ENCODE data around the gene LSM2. TPM values are rescaled to one million over a fixed set of nuclear protein-coding genes. Genes with fewer than 3 reads are reported as not detected.

The LSM2 gene
- total and polyA plus RNA-seq, 9 of the 15 experiments (the other 6 are each of a cell fraction or from before 2014, with no cell fraction given): 154 to 407 (median 223) TPM

GRCh38 chr6:31831350-31832215 is 24.8 kb upstream of the LSM2 start (continued):
- TF ChIP-seq ATF1 (CRISPR knock-in tag; IDR thresholded peaks at IDR 0.05) (no peak), ATF1 (tag; IDR thresholded peaks at IDR 0.05) (peak; percentile 10; the same call in 1 of the 2 replicates), BCL6 (CRISPR knock-in tag; IDR thresholded peaks at IDR 0.05) (no peak), NR2F6 (CRISPR knock-in tag; IDR thresholded peaks at IDR 0.05) (no peak), TAL1 (IDR thresholded peaks at IDR 0.05) (0 out of 2 replicates have a peak, but pooled peaks have one; percentile 2), MCM3 (IDR thresholded peaks at IDR 0.05) (no peak), SMC3 (conservative IDR thresholded peaks at IDR 0.05; ENCODE audit: insufficient read depth, low read depth, low read length) (no peak), ZNF561 (CRISPR knock-in tag; conservative IDR thresholded peaks at IDR 0.05) (no peak), PYGO2 (tag; IDR thresholded peaks at IDR 0.05) (no peak), HMBOX1 (IDR thresholded peaks at IDR 0.05) (no peak), LARP7 (IDR thresholded peaks at IDR 0.05) (no peak), NFXL1 (CRISPR knock-in tag; IDR thresholded peaks at IDR 0.05) (no peak), ZNF24 (IDR thresholded peaks at IDR 0.05) (no peak), ARID3A (IDR thresholded peaks at IDR 0.05; ENCODE audit: borderline replicate concordance, low read depth, low read length) (no peak), NFIC (IDR thresholded peaks at IDR 0.05) (no peak), CAMTA2 (CRISPR knock-in tag; conservative IDR thresholded peaks at IDR 0.05) (peak; percentile 91; the same call in 1 of the 2 replicates), PCBP1 (IDR thresholded peaks at IDR 0.05; ENCODE audit: low read depth, low read length, poor library complexity, severe bottlenecking) (no peak), CHD4 (IDR thresholded peaks at IDR 0.05; ENCODE audit: insufficient read depth, insufficient replicate concordance, low read depth, low read length, poor library complexity, severe bottlenecking) (peak; percentile 75), MTF1 (CRISPR knock-in tag; IDR thresholded peaks at IDR 0.05; ENCODE audit: borderline replicate concordance) (no peak), CBX1 (IDR thresholded peaks at IDR 0.05; ENCODE audit: low read depth) (no peak)
- TF ChIP-seq, protein P1, sequence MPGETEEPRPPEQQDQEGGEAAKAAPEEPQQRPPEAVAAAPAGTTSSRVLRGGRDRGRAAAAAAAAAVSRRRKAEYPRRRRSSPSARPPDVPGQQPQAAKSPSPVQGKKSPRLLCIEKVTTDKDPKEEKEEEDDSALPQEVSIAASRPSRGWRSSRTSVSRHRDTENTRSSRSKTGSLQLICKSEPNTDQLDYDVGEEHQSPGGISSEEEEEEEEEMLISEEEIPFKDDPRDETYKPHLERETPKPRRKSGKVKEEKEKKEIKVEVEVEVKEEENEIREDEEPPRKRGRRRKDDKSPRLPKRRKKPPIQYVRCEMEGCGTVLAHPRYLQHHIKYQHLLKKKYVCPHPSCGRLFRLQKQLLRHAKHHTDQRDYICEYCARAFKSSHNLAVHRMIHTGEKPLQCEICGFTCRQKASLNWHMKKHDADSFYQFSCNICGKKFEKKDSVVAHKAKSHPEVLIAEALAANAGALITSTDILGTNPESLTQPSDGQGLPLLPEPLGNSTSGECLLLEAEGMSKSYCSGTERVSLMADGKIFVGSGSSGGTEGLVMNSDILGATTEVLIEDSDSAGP (CRISPR knock-in tag; IDR thresholded peaks at IDR 0.05): no peak
- TF ChIP-seq, protein P2, sequence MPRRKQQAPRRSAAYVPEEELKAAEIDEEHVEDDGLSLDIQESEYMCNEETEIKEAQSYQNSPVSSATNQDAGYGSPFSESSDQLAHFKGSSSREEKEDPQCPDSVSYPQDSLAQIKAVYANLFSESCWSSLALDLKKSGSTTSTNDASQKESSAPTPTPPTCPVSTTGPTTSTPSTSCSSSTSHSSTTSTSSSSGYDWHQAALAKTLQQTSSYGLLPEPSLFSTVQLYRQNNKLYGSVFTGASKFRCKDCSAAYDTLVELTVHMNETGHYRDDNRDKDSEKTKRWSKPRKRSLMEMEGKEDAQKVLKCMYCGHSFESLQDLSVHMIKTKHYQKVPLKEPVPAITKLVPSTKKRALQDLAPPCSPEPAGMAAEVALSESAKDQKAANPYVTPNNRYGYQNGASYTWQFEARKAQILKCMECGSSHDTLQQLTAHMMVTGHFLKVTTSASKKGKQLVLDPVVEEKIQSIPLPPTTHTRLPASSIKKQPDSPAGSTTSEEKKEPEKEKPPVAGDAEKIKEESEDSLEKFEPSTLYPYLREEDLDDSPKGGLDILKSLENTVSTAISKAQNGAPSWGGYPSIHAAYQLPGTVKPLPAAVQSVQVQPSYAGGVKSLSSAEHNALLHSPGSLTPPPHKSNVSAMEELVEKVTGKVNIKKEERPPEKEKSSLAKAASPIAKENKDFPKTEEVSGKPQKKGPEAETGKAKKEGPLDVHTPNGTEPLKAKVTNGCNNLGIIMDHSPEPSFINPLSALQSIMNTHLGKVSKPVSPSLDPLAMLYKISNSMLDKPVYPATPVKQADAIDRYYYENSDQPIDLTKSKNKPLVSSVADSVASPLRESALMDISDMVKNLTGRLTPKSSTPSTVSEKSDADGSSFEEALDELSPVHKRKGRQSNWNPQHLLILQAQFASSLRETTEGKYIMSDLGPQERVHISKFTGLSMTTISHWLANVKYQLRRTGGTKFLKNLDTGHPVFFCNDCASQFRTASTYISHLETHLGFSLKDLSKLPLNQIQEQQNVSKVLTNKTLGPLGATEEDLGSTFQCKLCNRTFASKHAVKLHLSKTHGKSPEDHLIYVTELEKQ (CRISPR knock-in tag; IDR thresholded peaks at IDR 0.05): no peak
